ENCODE data around the gene DIPK1C. TPM values are rescaled to one million over a fixed set of nuclear protein-coding genes. Genes with fewer than 3 reads are reported as not detected.

Gene DIPK1C
- total RNA-seq, 2 donors from 2014 or later: not detected

- H3K4me1 Mint-ChIP-seq: no peaks in the 10 kb centered on the region
- no peak overlapping the region for H3K27ac Mint-ChIP-seq
- no peaks in the 10 kb centered on the region for H3K36me3 Mint-ChIP-seq (ENCODE audit: low read depth)
- H3K9me3 Mint-ChIP-seq: no peaks in the 10 kb centered on the region
- no peak overlapping the region for H3K4me3 Mint-ChIP-seq
- ATAC-seq (replicated peaks): no peak
- H3K27me3 Mint-ChIP-seq: no peaks in the 10 kb centered on the region
Observed at GRCh38 chr18:74427442-74428112, 29.5 kb downstream of the DIPK1C start.

GRCh38 chr18:74425876-74426275 is 31.2 kb downstream of the DIPK1C start:
- Mint-ChIP-seq H3K27me3 (no peaks in the 10 kb centered on the region), H3K4me1 (no peaks in the 10 kb centered on the region)
- ATAC-seq (replicated peaks): no peak

GRCh38 chr18:74425161-74425560 is 31.9 kb downstream of the DIPK1C start:
- H3K9me3 Mint-ChIP-seq: no peaks in the 10 kb centered on the region
- H3K27ac Mint-ChIP-seq: no peak overlapping the region
- no peaks in the 10 kb centered on the region for H3K27me3 Mint-ChIP-seq
- ATAC-seq (replicated peaks): no peak
- H3K4me1 Mint-ChIP-seq: no peaks in the 10 kb centered on the region
- H3K4me3 Mint-ChIP-seq: no peak overlapping the region
- no peaks in the 10 kb centered on the region for H3K36me3 Mint-ChIP-seq (ENCODE audit: low read depth)

More at GRCh38 chr18:74425876-74426275, 31.2 kb downstream of the DIPK1C start:
- H3K27ac Mint-ChIP-seq: no peak overlapping the region
- H3K36me3 Mint-ChIP-seq (ENCODE audit: low read depth): no peaks in the 10 kb centered on the region
- no peak overlapping the region for H3K4me3 Mint-ChIP-seq
- no peaks in the 10 kb centered on the region for H3K9me3 Mint-ChIP-seq

GRCh38 chr18:74422541-74422940 is 34.6 kb downstream of the DIPK1C start:
- Mint-ChIP-seq H3K4me1 (no peaks in the 10 kb centered on the region), H3K9me3 (no peaks in the 10 kb centered on the region), H3K27me3 (no peaks in the 10 kb centered on the region), H3K4me3 (no peak overlapping the region), H3K27ac (no peak overlapping the region), H3K36me3 (ENCODE audit: low read depth) (no peaks in the 10 kb centered on the region)
- no peak for ATAC-seq (replicated peaks)

GRCh38 chr18:74420926-74421325 is 36.2 kb downstream of the DIPK1C start:
- Mint-ChIP-seq H3K4me1 (no peaks in the 10 kb centered on the region), H3K36me3 (ENCODE audit: low read depth) (no peaks in the 10 kb centered on the region), H3K27me3 (no peaks in the 10 kb centered on the region), H3K27ac (no peak overlapping the region), H3K4me3 (no peak overlapping the region), H3K9me3 (no peaks in the 10 kb centered on the region)
- no peak for ATAC-seq (replicated peaks)

- Mint-ChIP-seq H3K27me3 (no peaks in the 10 kb centered on the region), H3K36me3 (ENCODE audit: low read depth) (no peaks in the 10 kb centered on the region), H3K9me3 (no peaks in the 10 kb centered on the region), H3K27ac (no peak overlapping the region), H3K4me3 (no peak overlapping the region), H3K4me1 (no peaks in the 10 kb centered on the region)
- no peak for ATAC-seq (replicated peaks)
Observed at GRCh38 chr18:74420481-74420880, 36.6 kb downstream of the DIPK1C start.

- H3K27me3 Mint-ChIP-seq: no peaks in the 10 kb centered on the region
- H3K27ac Mint-ChIP-seq: no peak overlapping the region
- ATAC-seq (replicated peaks): no peak
- no peaks in the 10 kb centered on the region for H3K9me3 Mint-ChIP-seq
- H3K4me1 Mint-ChIP-seq: no peaks in the 10 kb centered on the region
- no peaks in the 10 kb centered on the region for H3K36me3 Mint-ChIP-seq (ENCODE audit: low read depth)
- H3K4me3 Mint-ChIP-seq: no peak overlapping the region
Observed at GRCh38 chr18:74419761-74420160, 37.3 kb downstream of the DIPK1C start.

- Mint-ChIP-seq H3K9me3 (no peaks in the 10 kb centered on the region), H3K27me3 (no peaks in the 10 kb centered on the region)
- no peak for ATAC-seq (replicated peaks)
Observed at GRCh38 chr18:74418023-74418422, 39.1 kb downstream of the DIPK1C start.

GRCh38 chr18:74416124-74416523 is 41.0 kb downstream of the DIPK1C start:
- Mint-ChIP-seq H3K4me3 (no peak overlapping the region), H3K36me3 (ENCODE audit: low read depth) (no peaks in the 10 kb centered on the region), H3K4me1 (peaks cover 4% of the 10 kb centered on the region), H3K9me3 (no peaks in the 10 kb centered on the region), H3K27me3 (no peaks in the 10 kb centered on the region), H3K27ac (no peak overlapping the region)
- no peak for ATAC-seq (replicated peaks)

More at GRCh38 chr18:74418023-74418422, 39.1 kb downstream of the DIPK1C start:
- no peak overlapping the region for H3K27ac Mint-ChIP-seq
- no peaks in the 10 kb centered on the region for H3K4me1 Mint-ChIP-seq
- H3K4me3 Mint-ChIP-seq: no peak overlapping the region
- H3K36me3 Mint-ChIP-seq (ENCODE audit: low read depth): no peaks in the 10 kb centered on the region

GRCh38 chr18:74414953-74415515 is 42.1 kb downstream of the DIPK1C start:
- no peak for ATAC-seq (replicated peaks)
- Mint-ChIP-seq H3K27me3 (peaks cover 3% of the 10 kb centered on the region), H3K4me3 (no peak overlapping the region), H3K36me3 (ENCODE audit: low read depth) (no peaks in the 10 kb centered on the region), H3K9me3 (no peaks in the 10 kb centered on the region), H3K27ac (no peak overlapping the region), H3K4me1 (peaks cover 9% of the 10 kb centered on the region)

GRCh38 chr18:74413836-74414235 is 43.3 kb downstream of the DIPK1C start:
- no peak overlapping the region for H3K4me3 Mint-ChIP-seq
- H3K27me3 Mint-ChIP-seq: peaks cover 3% of the 10 kb centered on the region

GRCh38 chr18:74412116-74412880 is 44.8 kb downstream of the DIPK1C start:
- no peak overlapping the region for H3K27ac Mint-ChIP-seq
- no peaks in the 10 kb centered on the region for H3K9me3 Mint-ChIP-seq
- H3K36me3 Mint-ChIP-seq (ENCODE audit: low read depth): no peaks in the 10 kb centered on the region
- H3K4me1 Mint-ChIP-seq: peaks cover 18% of the 10 kb centered on the region
- ATAC-seq (replicated peaks): no peak
- peaks cover 3% of the 10 kb centered on the region for H3K27me3 Mint-ChIP-seq
- H3K4me3 Mint-ChIP-seq: no peak overlapping the region

More at GRCh38 chr18:74413836-74414235, 43.3 kb downstream of the DIPK1C start:
- no peak overlapping the region for H3K27ac Mint-ChIP-seq
- no peaks in the 10 kb centered on the region for H3K36me3 Mint-ChIP-seq (ENCODE audit: low read depth)
- H3K9me3 Mint-ChIP-seq: no peaks in the 10 kb centered on the region
- no peak for ATAC-seq (replicated peaks)
- H3K4me1 Mint-ChIP-seq: peaks cover 9% of the 10 kb centered on the region

- Mint-ChIP-seq H3K4me1 (peaks cover 18% of the 10 kb centered on the region), H3K36me3 (ENCODE audit: low read depth) (no peaks in the 10 kb centered on the region), H3K9me3 (no peaks in the 10 kb centered on the region), H3K27ac (no peak overlapping the region), H3K4me3 (peak overlapping the region; percentile 40), H3K27me3 (peaks cover 3% of the 10 kb centered on the region)
- no peak for ATAC-seq (replicated peaks)
Observed at GRCh38 chr18:74411475-74411874, 45.6 kb downstream of the DIPK1C start.

GRCh38 chr18:74410441-74410992 is 46.6 kb downstream of the DIPK1C start:
- no peak for ATAC-seq (replicated peaks)
- no peak overlapping the region for H3K27ac Mint-ChIP-seq
- H3K4me3 Mint-ChIP-seq: no peak overlapping the region
- H3K9me3 Mint-ChIP-seq: no peaks in the 10 kb centered on the region
- H3K4me1 Mint-ChIP-seq: peaks cover 18% of the 10 kb centered on the region
- H3K27me3 Mint-ChIP-seq: peaks cover 3% of the 10 kb centered on the region
- no peaks in the 10 kb centered on the region for H3K36me3 Mint-ChIP-seq (ENCODE audit: low read depth)

GRCh38 chr18:74407888-74408287 is 49.2 kb downstream of the DIPK1C start:
- Mint-ChIP-seq H3K4me1 (peaks cover 18% of the 10 kb centered on the region), H3K9me3 (no peaks in the 10 kb centered on the region), H3K36me3 (ENCODE audit: low read depth) (no peaks in the 10 kb centered on the region), H3K27ac (peak overlapping the region; percentile 84), H3K4me3 (peak overlapping the region; percentile 65), H3K27me3 (peaks cover 3% of the 10 kb centered on the region)
- ATAC-seq (replicated peaks): no peak

Data from activated T-helper 17 cell treated with anti-CD3 and anti-CD28 coated beads, Interleukin-2, amount 50 U/mL, for 72 hours (primary cell).